ENCODE results near the gene RAI1. TPM values are rescaled to one million over a fixed set of nuclear protein-coding genes. Genes with fewer than 3 reads are reported as not detected.
A peak's percentile ranks its signal among the peaks of the same experiment; 100 is the strongest.

Gene RAI1
- total and polyA plus RNA-seq, 2 experiments from 2014 or later: 0.87 to 0.89 TPM

- no peak for ATAC-seq
- Histone ChIP-seq H3K9me2 (ENCODE audit: insufficient read depth) (no peaks in the 10 kb centered on the region), H4K20me1 (replicated peaks; ENCODE audit: insufficient read depth) (peaks cover 14% of the 10 kb centered on the region), H3K27ac (ENCODE audit: low read depth) (no peak overlapping the region), H3K4me2 (no peak overlapping the region), H2AFZ (no peak overlapping the region), H3K36me3 (ENCODE audit: insufficient read depth) (no peaks in the 10 kb centered on the region), H3K4me1 (ENCODE audit: insufficient read depth) (peaks cover 6% of the 10 kb centered on the region), H3K79me2 (replicated peaks; ENCODE audit: insufficient read depth) (no peaks in the 10 kb centered on the region), H3K27me3 (ENCODE audit: insufficient read depth) (peaks cover 100% of the 10 kb centered on the region), H3F3A (replicated peaks; ENCODE audit: low read depth) (no peaks in the 10 kb centered on the region; the same call in 1 of the 2 replicates), H3K4me3 (no peak overlapping the region)
- no peak overlapping the region for H3K27ac Mint-ChIP-seq
- H3K4me3 Mint-ChIP-seq: no peak overlapping the region
- no peaks in the 10 kb centered on the region; the same call in 2 of the 3 replicates for H3K36me3 Mint-ChIP-seq (ENCODE audit: low read depth)
- TF ChIP-seq CREB1 (CRISPR knock-in tag; IDR thresholded peaks at IDR 0.05; ENCODE audit: low read depth) (no peak), NANOG (IDR thresholded peaks at IDR 0.05; ENCODE audit: borderline replicate concordance) (no peak), POLR2AphosphoS5 (IDR thresholded peaks at IDR 0.05; ENCODE audit: low read depth) (no peak), REST (IDR thresholded peaks at IDR 0.05; ENCODE audit: unreplicated experiment) (no peak), ETS1 (IDR thresholded peaks at IDR 0.05) (no peak), ZNF331 (CRISPR knock-in tag; IDR thresholded peaks at IDR 0.05; ENCODE audit: low read depth) (no peak)
- peaks cover 96% of the 10 kb centered on the region for H3K27me3 Mint-ChIP-seq (ENCODE audit: insufficient read depth, low read depth, poor library complexity)
- H3K4me1 Mint-ChIP-seq: peaks cover 15% of the 10 kb centered on the region
- H3K9me3 Mint-ChIP-seq: no peaks in the 10 kb centered on the region
- DNase-seq (ENCODE audit: low spot score): no peak
Measured at GRCh38 chr17:17719966-17720543, 38.8 kb downstream of the RAI1 start.

- no peak for DNase-seq (ENCODE audit: low spot score)
- no peak overlapping the region; the same call in 2 of the 3 replicates for H3K4me3 Mint-ChIP-seq
Measured at GRCh38 chr17:17721140-17721668, 39.9 kb downstream of the RAI1 start.

More at GRCh38 chr17:17721140-17721668, 39.9 kb downstream of the RAI1 start:
- Mint-ChIP-seq H3K36me3 (ENCODE audit: low read depth) (no peaks in the 10 kb centered on the region; the same call in 2 of the 3 replicates), H3K27ac (no peak overlapping the region), H3K9me3 (no peaks in the 10 kb centered on the region), H3K27me3 (ENCODE audit: insufficient read depth, low read depth, poor library complexity) (peaks cover 96% of the 10 kb centered on the region), H3K4me1 (peaks cover 25% of the 10 kb centered on the region)
- no peak overlapping the region for H2AFZ ChIP-seq
- H3K4me1 ChIP-seq (ENCODE audit: insufficient read depth): peaks cover 15% of the 10 kb centered on the region
- H3K4me3 ChIP-seq: no peak overlapping the region
- peak; percentile 41 for TF ChIP-seq EZH2 (IDR thresholded peaks at IDR 0.05; ENCODE audit: low read depth, unreplicated experiment)
- no peak for TF ChIP-seq ZNF114 (CRISPR knock-in tag; IDR thresholded peaks at IDR 0.05)
- no peak for ATAC-seq
- no peak overlapping the region for H3K4me2 ChIP-seq
- no peak overlapping the region for H3K27ac ChIP-seq (ENCODE audit: low read depth)
- H3K79me2 ChIP-seq (replicated peaks; ENCODE audit: insufficient read depth): no peaks in the 10 kb centered on the region
- peaks cover 14% of the 10 kb centered on the region for H4K20me1 ChIP-seq (replicated peaks; ENCODE audit: insufficient read depth)
- no peaks in the 10 kb centered on the region for H3K36me3 ChIP-seq (ENCODE audit: insufficient read depth)
- H3K27me3 ChIP-seq (ENCODE audit: insufficient read depth): peaks cover 100% of the 10 kb centered on the region
- no peaks in the 10 kb centered on the region; the same call in 1 of the 2 replicates for H3F3A ChIP-seq (replicated peaks; ENCODE audit: low read depth)
- H3K9me2 ChIP-seq (ENCODE audit: insufficient read depth): no peaks in the 10 kb centered on the region

Data from GM23338 (cell line).